ENCODE results near the gene PLRG1. TPM values are rescaled to one million over a fixed set of nuclear protein-coding genes. Genes with fewer than 3 reads are reported as not detected.

PLRG1 gene
- total RNA-seq, 1 donor from 2014 or later: 95.7 TPM

DNA sequence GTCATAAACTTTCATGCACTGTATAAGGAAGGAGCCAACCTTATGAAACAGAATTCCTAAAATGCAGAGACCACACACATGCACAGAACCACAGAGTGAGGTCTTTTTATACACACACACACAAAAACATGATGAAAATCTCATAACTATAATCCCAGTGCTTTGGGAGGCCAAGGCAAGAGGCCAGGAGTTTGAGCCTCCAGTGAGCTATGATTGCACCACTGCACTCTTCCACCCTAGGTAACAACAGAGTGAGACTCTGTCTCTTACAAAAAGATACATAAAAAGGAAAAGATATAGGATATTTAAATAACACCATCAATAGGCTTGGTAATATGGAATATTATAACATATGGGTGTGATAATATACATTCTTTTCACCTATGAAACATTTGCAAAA lies 29.7 kb upstream of the PLRG1 start:
- Mint-ChIP-seq H3K27me3 (peaks cover 3% of the 10 kb centered on the region), H3K36me3 (no peaks in the 10 kb centered on the region)

DNA sequence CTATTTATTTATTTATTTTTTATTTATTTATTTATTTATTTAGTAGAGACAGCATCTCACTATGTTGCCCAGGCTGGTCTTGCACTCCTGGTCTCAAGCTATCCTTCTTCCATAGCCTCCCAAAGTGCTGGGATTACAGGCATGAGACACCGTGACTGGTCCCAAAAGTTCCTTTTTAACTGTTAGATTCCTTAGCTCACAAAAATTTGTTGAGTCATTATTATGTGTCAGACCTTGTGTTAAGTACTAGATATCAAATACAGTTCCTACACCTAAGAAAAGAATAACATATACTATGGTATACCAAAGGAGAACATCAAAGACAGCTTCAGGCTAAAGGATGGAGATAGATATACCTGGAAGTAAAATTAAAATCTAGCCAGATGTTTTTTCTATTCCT lies 28.7 kb upstream of the PLRG1 start:
- Mint-ChIP-seq H3K4me1 (ENCODE audit: unreplicated experiment) (no peaks in the 10 kb centered on the region), H3K4me3 (no peak overlapping the region), H3K36me3 (no peaks in the 10 kb centered on the region), H3K9me3 (no peaks in the 10 kb centered on the region), H3K27me3 (peaks cover 3% of the 10 kb centered on the region), H3K27ac (no peak overlapping the region)
- TF ChIP-seq, protein P1, sequence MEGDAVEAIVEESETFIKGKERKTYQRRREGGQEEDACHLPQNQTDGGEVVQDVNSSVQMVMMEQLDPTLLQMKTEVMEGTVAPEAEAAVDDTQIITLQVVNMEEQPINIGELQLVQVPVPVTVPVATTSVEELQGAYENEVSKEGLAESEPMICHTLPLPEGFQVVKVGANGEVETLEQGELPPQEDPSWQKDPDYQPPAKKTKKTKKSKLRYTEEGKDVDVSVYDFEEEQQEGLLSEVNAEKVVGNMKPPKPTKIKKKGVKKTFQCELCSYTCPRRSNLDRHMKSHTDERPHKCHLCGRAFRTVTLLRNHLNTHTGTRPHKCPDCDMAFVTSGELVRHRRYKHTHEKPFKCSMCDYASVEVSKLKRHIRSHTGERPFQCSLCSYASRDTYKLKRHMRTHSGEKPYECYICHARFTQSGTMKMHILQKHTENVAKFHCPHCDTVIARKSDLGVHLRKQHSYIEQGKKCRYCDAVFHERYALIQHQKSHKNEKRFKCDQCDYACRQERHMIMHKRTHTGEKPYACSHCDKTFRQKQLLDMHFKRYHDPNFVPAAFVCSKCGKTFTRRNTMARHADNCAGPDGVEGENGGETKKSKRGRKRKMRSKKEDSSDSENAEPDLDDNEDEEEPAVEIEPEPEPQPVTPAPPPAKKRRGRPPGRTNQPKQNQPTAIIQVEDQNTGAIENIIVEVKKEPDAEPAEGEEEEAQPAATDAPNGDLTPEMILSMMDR (conservative IDR thresholded peaks at IDR 0.05): no peak
- DNase-seq (ENCODE audit: extremely low spot score, unreplicated experiment): no peak

More for the DNA sequence above, 29.7 kb upstream of the PLRG1 start:
- Mint-ChIP-seq H3K9me3 (no peaks in the 10 kb centered on the region), H3K4me1 (ENCODE audit: unreplicated experiment) (no peaks in the 10 kb centered on the region), H3K27ac (no peak overlapping the region), H3K4me3 (no peak overlapping the region)
- TF ChIP-seq, protein P1 (conservative IDR thresholded peaks at IDR 0.05): no peak
- no peak for DNase-seq (ENCODE audit: extremely low spot score, unreplicated experiment)

DNA sequence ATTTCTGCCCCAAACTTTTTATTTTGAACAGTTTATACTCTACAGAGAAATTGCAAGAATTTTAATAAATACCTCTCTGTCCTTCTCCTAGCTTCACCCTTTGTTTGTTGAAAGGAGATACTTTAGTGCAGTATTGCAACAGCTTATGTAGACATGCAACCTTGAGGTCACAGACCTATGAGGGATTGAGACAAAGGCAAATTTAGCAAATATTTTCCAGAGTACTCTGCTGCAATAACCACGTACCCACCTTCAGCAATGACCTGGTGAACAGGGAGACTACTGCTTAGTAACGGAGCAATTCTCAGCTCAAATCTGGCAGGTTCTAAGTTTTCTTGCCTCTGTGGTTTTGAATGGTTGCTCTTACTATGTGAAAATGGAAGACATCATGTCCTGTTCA lies 27.1 kb upstream of the PLRG1 start:
- Mint-ChIP-seq H3K36me3 (no peaks in the 10 kb centered on the region), H3K4me3 (no peak overlapping the region), H3K27me3 (peaks cover 3% of the 10 kb centered on the region), H3K9me3 (no peaks in the 10 kb centered on the region), H3K27ac (no peak overlapping the region), H3K4me1 (ENCODE audit: unreplicated experiment) (no peaks in the 10 kb centered on the region)
- DNase-seq (ENCODE audit: extremely low spot score, unreplicated experiment): no peak
- TF ChIP-seq, protein P1 (conservative IDR thresholded peaks at IDR 0.05): no peak

DNA sequence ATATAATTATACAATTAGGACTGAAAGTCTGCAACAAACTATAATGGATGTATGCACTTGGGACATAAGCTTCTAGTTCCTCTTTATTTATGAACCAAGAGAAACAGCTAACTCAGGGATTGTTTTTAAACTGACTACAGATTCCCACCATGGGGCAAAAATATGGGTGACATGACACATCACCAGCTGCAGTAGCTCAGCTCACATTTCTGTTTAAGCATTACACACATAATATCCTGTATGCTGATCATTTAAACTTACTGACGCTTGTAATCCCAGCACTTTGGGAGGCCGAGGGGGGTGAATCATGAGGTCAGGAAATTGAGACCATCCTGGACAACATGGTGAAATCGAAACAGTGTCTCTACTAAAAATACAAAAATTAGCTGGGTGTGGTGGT lies 24.1 kb upstream of the PLRG1 start:
- Mint-ChIP-seq H3K4me1 (ENCODE audit: unreplicated experiment) (no peaks in the 10 kb centered on the region), H3K27me3 (peaks cover 3% of the 10 kb centered on the region), H3K27ac (no peak overlapping the region), H3K4me3 (no peak overlapping the region), H3K9me3 (no peaks in the 10 kb centered on the region), H3K36me3 (no peaks in the 10 kb centered on the region)
- no peak for DNase-seq (ENCODE audit: extremely low spot score, unreplicated experiment)
- TF ChIP-seq, protein P1 (conservative IDR thresholded peaks at IDR 0.05): no peak

DNA sequence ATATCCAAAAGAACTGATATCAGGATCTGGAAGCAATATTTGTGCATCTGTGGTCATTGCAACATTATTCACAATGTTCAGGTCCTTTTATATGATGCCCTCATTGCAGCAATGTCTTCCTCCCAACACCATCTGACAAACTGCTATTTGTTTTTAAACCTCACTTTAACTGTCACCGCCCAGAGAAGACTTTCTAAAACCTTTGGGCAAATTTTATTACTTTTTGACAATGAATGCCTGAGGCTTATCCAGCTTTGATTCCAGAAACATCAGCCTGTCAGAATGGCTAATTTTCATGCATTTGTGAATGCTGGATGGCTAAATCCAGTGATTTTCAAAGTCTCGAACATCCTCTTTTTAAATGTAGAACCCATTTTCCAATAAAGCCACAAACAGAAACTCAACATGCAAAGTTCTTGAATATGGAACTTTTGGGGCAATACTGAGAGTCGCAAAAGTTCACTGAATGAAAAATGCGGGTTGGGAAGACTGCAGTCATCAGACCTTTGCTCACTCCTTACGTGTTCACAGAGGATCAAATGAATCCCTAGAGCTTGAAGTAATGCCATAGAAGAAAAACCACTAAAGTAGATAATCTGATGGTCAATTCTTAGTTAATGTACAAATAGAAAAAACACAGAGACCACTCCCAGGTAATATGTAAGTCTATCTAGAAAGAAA lies 23.1 kb upstream of the PLRG1 start:
- H3K27me3 Mint-ChIP-seq: peaks cover 3% of the 10 kb centered on the region

More for the DNA sequence above, 23.1 kb upstream of the PLRG1 start:
- Mint-ChIP-seq H3K9me3 (no peaks in the 10 kb centered on the region), H3K36me3 (no peaks in the 10 kb centered on the region), H3K4me3 (no peak overlapping the region), H3K4me1 (ENCODE audit: unreplicated experiment) (no peaks in the 10 kb centered on the region), H3K27ac (no peak overlapping the region)
- DNase-seq (ENCODE audit: extremely low spot score, unreplicated experiment): no peak
- TF ChIP-seq, protein P1 (conservative IDR thresholded peaks at IDR 0.05): no peak
